ENCODE measurements around the gene INTS11. TPM values are rescaled to one million over a fixed set of nuclear protein-coding genes. Genes with fewer than 3 reads are reported as not detected.
A peak's percentile ranks its signal among the peaks of the same experiment; 100 is the strongest.

Gene INTS11
- total and polyA plus RNA-seq, 9 of the 15 experiments (the other 6 are each of a cell fraction or from before 2014, with no cell fraction given), result 3.6 to 183 (median 110) TPM

DNA sequence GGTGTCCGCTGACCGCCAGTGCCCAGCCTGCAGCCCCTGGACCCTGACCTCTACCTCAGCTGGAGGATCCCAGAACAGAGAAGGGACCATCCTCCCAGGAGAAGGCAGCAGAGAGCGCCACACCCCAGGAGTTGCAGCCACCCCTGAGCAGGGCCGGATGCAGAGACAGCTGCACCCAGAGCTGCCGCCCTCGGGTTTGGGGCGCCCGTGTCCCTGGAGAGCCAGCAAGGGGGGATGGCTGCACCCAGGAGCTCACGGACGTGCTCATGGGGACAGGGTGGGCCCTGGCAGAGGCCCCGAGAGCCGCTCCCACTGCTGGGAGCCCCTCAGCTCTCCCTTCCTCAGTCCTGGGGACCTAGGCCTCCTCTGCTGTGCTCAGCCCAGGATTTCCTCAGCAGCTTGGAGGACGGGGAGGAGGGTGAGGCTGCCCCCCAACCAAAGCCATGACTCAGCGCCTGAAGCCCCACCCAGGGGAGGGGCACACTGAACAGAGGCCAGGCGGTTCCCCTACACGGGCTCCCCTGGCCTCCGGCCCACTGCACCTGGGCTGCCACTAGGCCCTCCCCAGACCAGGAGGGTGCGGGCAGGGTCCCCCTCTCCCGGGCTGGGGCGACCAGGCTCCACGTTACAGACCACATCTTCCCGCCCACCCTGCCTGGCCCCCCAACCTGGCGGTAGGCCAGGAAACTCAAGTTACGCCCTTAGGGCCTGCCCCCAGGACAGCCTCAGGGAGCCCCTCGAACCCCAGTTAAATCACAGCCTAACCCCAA lies 19.0 kb downstream of the INTS11 start (continued):
- no peak for TF ChIP-seq ZBTB49 (CRISPR knock-in tag; IDR thresholded peaks at IDR 0.05; ENCODE audit: borderline replicate concordance)
- TF ChIP-seq ZBTB8A (IDR thresholded peaks at IDR 0.05; ENCODE audit: partially characterized antibody), result no peak
- TF ChIP-seq HCFC1 (IDR thresholded peaks at IDR 0.05; ENCODE audit: low read depth, low read length), result no peak
- TF ChIP-seq ZNF830 (CRISPR knock-in tag; IDR thresholded peaks at IDR 0.05), result no peak
- TF ChIP-seq POLR2AphosphoS2 (IDR thresholded peaks at IDR 0.05; ENCODE audit: low read length), result no peak
- TF ChIP-seq ILF3 (IDR thresholded peaks at IDR 0.05; ENCODE audit: borderline replicate concordance), result no peak
- no peak for TF ChIP-seq CBX8 (IDR thresholded peaks at IDR 0.05; ENCODE audit: borderline replicate concordance, extremely low read depth, low read depth, low read length, poor library complexity, severe bottlenecking)
- TF ChIP-seq, protein P1, sequence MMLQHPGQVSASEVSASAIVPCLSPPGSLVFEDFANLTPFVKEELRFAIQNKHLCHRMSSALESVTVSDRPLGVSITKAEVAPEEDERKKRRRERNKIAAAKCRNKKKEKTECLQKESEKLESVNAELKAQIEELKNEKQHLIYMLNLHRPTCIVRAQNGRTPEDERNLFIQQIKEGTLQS (IDR thresholded peaks at IDR 0.05), result peak; percentile 85
- TF ChIP-seq, protein P1 (CRISPR knock-in tag; conservative IDR thresholded peaks at IDR 0.05), result no peak
- no peak for TF ChIP-seq ZC3H8 (IDR thresholded peaks at IDR 0.05)
- TF ChIP-seq TBP (optimal IDR thresholded peaks at IDR 0.05; ENCODE audit: low read depth, low read length), result no peak
- TF ChIP-seq, protein P2, sequence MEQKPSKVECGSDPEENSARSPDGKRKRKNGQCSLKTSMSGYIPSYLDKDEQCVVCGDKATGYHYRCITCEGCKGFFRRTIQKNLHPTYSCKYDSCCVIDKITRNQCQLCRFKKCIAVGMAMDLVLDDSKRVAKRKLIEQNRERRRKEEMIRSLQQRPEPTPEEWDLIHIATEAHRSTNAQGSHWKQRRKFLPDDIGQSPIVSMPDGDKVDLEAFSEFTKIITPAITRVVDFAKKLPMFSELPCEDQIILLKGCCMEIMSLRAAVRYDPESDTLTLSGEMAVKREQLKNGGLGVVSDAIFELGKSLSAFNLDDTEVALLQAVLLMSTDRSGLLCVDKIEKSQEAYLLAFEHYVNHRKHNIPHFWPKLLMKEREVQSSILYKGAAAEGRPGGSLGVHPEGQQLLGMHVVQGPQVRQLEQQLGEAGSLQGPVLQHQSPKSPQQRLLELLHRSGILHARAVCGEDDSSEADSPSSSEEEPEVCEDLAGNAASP (IDR thresholded peaks at IDR 0.05), result no peak
- no peak for TF ChIP-seq CHCHD3 (CRISPR knock-in tag; IDR thresholded peaks at IDR 0.05)
- TF ChIP-seq ZNF77 (CRISPR knock-in tag; IDR thresholded peaks at IDR 0.05), result no peak
- no peak for TF ChIP-seq ILK (tag; IDR thresholded peaks at IDR 0.05; ENCODE audit: borderline replicate concordance, low read depth)
- no peak for TF ChIP-seq PRDM10 (IDR thresholded peaks at IDR 0.05; ENCODE audit: partially characterized antibody)
- TF ChIP-seq ESRRB (CRISPR knock-in tag; IDR thresholded peaks at IDR 0.05; ENCODE audit: borderline replicate concordance), result no peak
- TF ChIP-seq, protein P3, sequence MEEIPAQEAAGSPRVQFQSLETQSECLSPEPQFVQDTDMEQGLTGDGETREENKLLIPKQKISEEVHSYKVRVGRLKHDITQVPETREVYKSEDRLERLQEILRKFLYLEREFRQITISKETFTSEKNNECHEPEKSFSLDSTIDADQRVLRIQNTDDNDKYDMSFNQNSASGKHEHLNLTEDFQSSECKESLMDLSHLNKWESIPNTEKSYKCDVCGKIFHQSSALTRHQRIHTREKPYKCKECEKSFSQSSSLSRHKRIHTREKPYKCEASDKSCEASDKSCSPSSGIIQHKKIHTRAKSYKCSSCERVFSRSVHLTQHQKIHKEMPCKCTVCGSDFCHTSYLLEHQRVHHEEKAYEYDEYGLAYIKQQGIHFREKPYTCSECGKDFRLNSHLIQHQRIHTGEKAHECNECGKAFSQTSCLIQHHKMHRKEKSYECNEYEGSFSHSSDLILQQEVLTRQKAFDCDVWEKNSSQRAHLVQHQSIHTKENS (CRISPR knock-in tag; IDR thresholded peaks at IDR 0.05), result no peak

Measured in K562 (cell line).